GM18498 (cell line): ENCODE results near the gene COBL.

Experiments used
- ATAC-seq: cut with Tn5 transposase; IDR thresholded peaks from one replicate; pipeline ENCODE4 v1.9.1; 2021; ENCODE audit warnings: mild to moderate bottlenecking, moderate library complexity; ENCODE audit not compliant: unreplicated experiment

Gene COBL

DNA sequence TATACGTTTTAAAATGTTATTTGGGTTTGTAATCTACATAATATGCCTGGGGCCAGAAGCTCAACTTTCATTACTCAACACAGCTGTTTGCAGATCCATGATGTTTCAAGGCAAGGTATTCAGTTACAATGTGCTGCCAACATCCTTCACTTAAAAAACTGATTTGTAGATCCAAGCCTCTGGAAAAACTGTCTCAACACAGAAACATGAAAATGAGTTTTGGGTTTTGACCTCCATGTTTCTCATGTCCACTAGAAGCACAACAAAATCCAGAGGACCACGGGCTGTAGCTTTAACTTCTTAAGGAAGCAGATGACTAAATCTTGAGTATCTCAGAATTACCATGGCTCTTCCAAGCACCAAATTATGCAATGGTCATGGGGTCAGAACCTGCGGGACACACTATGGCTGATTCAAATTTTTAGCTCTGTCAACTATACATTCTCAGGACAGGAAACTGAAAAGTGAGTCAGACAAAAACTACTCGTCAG lies 286.9 kb downstream of the COBL start:
- ATAC-seq, result no peak

GRCh38 chr7:51029131-51029530 lies 287.5 kb downstream of the COBL start:
- no peak for ATAC-seq

DNA sequence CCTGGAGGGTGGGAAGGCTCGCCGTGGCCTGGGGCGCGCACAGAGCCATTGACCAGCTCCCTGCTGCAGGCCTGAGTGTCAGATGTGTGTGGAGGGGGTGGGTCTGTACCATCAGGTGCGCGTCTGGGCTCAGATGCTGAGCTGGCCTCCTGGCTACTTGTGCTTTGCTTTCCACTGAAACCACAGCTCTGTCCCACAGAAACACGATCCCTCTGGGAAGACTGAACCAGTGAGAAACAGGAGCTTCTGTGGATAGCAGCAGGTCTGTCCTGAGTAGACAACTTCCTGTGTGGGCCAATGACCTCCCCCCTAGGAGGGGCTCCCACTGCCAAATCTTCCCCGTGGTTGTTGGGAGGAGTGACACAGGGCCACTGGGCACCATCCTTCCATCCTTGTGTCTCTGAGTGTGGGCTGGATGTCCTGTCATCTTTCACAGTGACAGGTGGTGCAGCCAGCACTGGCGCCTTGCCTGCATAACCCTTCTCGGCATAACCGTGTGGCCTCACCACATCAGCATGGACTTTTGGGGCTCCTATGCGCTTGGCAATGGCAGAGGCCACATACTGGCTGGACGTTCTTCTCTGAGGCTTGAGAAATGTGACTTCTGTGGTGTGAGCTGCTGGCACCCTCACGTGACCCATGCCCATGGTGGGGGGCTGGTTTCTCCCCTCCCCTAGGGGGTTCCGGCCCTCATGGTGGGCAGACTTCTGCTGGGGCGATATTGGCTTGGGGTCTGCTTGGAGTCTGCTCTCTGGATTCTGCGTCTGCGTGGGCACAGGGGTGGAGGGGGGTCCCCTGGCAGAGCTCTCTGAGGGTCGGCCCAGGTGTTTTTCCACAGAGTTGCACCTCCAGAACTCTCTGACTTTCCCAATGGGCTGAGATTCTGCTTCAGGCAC lies 288.4 kb downstream of the COBL start:
- ATAC-seq, result no peak

GRCh38 chr7:51027106-51027934 lies 289.3 kb downstream of the COBL start:
- no peak for ATAC-seq

GRCh38 chr7:51026341-51026740 lies 290.3 kb downstream of the COBL start:
- no peak for ATAC-seq

DNA sequence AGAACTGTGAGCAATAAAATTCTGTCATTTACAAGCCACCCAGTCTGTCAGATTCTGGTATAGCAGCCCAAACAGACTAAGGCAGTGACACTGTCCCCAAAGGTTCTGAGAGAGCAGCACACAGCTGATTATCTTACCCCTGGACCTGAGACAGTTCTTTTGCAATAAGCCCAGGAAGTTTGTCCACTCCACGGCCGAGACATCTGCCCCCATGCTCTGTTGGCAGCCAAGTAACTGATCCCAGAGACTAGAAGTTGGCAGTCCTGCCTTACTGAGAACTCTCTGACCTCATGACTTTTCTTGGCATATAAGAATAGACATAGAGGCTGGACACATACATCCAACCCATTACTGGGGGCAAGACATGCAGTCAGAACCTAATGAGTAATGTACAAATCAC lies 290.9 kb downstream of the COBL start:
- ATAC-seq, result no peak

GRCh38 chr7:51024867-51025266 lies 291.7 kb downstream of the COBL start:
- no peak for ATAC-seq

GRCh38 chr7:51023547-51023946 lies 293.1 kb downstream of the COBL start:
- ATAC-seq, result no peak

DNA sequence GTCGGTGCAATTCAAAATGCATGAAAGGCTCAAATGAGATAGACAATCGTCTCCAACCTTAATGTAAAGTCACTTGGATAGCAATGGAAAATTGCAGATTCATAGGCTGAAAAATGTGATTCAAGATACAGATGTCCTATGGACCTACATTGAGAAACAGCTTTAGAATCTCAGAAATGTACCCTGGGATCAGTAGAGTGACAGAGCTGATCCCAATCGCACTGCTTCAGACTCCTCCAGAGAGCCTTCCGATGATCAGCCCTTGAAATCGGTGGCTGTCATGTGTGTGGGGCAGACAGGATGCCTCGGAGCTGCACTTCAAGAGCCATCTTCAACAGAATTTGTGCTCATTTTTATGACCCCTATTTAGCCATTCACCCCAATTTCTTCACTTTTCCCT lies 293.8 kb downstream of the COBL start:
- ATAC-seq, result no peak

DNA sequence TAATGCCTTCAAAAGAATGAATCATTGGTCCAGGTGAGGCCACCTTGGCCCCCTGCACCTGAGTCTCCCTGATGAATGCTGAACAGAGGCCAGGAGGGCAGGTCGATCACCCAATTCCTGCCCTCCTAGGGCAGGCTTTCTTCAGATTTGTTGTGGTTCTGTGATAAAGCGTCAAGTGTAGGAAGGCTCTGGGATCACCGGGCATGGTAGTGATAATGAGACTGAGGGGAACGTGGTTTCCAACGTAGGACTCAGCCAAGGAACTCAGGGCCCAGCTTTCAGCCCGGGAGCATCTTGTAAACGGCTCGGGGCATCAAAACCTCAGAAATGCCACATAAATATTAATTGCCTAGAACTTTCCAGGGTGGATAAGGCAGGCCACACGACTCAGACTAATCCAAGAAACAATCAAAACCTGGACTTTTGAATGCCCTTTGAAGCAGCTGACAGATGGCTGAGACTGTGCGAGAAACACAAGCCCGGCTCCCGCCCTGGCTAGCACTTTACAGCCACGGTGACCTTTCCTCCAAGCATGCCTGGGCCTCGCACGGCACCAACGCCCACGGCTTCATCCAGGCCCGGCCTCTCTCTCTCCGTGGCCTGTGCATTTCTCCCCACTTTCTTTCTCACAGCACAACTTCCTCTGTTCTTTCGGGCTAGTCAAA lies 294.6 kb downstream of the COBL start:
- no peak for ATAC-seq

- ATAC-seq, result no peak
Measured at GRCh38 chr7:51020944-51021343, 295.7 kb downstream of the COBL start.

DNA sequence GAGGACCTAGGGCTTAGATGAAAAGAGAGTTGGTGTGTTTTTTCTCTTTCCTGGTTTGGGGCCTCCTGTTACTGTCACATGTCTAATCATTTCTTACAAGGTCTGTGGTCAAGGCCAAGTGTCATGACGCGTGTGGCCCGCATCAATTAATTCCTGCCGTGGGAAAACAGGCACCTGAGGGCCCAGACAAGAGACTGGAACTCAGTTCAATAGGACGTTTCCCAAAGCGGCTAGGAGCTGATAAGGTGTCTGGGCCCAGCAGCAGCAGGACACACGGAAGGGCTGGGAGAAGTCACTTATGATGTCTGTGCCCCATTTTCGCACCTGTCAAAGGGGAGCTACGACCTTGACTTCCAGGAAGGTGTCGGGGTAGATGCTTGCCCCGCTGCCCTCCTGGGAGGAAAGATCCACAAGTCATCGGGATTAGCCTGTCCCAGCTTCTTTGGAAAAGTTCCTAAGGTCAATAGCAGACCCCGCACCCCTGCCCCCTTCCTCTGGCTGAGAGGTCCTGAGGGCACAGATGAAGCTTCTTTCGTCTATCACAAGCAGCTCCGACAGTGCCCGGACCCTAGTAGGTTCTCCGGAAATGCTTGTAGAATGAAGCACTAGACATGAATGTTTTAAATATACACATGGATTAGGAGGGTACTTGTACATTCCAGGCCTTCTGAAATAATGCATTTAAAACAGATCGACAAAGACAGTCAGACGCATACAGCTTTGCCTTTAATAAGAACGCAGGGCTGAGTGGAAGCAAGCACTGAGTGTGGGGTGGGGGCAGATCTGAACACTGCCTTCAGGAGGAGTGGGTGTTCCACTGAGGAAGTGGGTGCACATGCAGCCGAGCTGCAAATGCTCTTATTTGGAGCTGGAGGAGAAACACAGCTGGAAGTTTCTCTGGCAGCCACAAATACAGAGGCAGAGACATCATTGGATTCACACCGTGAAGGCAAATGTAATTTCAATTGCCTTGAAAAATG lies 296.4 kb downstream of the COBL start:
- ATAC-seq, result no peak

- ATAC-seq, result no peak
Measured at GRCh38 chr7:51019191-51019844, 297.3 kb downstream of the COBL start.

- ATAC-seq, result no peak
Measured at GRCh38 chr7:51017576-51018535, 298.8 kb downstream of the COBL start.

DNA sequence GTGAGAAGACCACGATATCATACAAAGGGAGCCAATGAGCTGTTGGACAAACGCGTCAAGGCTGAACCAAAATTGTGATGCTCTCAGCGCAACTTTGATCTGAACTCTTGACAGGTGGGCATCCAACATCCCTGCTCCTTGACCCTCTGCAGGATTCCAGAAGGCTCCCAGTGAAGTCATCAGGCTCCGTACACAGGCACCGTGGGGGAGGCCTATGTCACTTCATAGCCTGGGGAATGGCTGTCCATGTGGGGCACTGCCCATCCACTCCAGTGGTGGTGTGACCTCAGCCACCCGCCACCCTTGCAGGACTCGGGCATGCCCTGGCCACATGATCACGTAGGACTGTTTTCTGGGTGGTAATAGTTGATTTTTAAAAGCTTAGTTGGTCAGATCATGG lies 300.1 kb downstream of the COBL start:
- ATAC-seq, result no peak

GRCh38 chr7:51015581-51015980 lies 301.0 kb downstream of the COBL start:
- ATAC-seq, result no peak

GRCh38 chr7:51014811-51015210 lies 301.8 kb downstream of the COBL start:
- ATAC-seq, result no peak

- no peak for ATAC-seq
Measured at GRCh38 chr7:51013861-51014511, 302.6 kb downstream of the COBL start.
